GM19238 (cell line): ENCODE data around the gene SUSD1.

ENCODE experiments used
- DNase-seq: peaks from one replicate; pipeline ENCODE4 v3.0.0; 2011; ENCODE audit warnings: low spot score; ENCODE audit not compliant: insufficient read length

Gene SUSD1

GRCh38 chr9:112015149-112015548 is 159.9 kb downstream of the SUSD1 start:
- DNase-seq, result no peak

DNA sequence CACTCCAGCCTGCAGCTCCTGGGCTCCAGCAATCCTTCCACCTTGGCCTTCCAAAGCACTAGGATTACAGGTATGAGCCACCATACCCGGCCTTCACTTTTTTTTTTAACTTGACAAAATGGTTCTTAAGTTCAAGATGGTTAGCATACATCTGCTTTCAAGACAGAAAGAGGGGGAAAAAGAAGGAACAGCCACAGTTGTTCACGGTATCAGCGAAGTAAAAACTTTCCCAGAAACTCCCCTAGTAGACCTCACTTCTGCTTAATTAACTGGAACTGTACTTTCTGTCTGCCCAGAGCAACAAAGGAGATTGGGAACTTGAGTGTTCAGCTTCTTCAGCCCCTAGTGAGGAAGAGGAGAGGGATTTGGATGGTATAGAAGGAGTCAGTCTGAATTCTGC is 161.8 kb downstream of the SUSD1 start:
- DNase-seq, result no peak

DNA sequence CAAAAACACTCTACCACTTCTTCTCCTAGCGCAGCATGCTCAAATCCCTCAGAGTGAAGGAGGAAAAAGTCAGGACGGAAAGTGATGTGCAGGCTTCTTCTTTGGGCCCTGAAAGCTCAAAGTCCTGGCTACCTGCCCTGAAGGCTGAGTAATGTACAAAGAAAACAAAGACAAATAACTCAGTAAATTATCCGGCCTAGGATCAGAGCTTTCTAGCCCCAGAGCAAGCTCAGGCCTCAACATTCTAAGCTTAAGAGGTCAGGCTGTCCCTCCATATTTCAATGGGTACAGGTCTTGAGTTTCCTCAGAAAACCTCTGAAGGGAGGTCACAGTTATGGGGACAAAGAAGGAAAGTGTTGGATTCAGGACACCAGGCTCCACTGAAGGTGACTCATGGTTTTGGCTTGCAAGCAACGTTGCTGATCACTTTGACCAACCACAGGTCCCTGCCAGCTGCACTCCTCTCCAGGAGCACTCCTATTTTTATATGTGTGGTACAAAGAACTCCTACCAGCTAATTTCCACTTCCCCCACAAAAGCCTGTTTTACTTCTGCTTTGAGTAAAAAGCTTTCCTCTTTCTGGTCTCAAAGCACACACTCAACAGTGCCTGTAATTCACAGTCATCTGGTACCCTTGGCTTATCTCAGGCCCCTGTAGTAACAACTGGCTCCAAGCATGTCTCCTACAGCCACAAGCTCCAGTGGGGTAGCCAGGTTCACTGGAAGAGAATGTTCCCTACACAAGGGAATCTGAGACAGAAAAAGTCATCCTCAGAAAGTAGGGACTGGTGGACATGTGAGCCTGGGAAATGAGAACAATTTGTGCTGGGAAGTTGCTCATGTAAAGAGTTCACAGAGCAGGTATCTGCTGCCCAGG is 162.8 kb downstream of the SUSD1 start:
- DNase-seq, result no peak

- DNase-seq, result no peak
Observed at GRCh38 chr9:112011051-112011620, 164.0 kb downstream of the SUSD1 start.

DNA sequence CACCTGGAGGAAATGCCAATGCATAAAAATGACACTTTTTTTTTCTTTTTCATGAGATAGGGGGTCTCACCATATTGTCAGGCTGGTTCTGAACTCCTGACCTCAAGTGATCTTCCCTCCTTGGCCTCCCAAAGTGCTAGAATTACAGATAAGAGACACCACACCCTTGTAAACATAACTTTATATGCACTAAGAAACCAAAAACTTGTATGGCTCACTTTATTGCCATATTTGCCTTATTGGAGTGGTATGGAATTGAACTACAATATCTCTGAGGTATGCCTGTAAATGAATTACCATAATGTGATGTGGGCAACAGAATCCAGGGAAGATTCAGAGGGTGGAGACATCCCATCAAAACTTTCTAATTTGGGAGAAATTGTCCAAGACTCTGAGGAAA is 164.6 kb downstream of the SUSD1 start:
- DNase-seq, result no peak

GRCh38 chr9:112009656-112010055 is 165.4 kb downstream of the SUSD1 start:
- DNase-seq, result no peak

GRCh38 chr9:112007575-112008240 is 167.4 kb downstream of the SUSD1 start:
- no peak for DNase-seq

DNA sequence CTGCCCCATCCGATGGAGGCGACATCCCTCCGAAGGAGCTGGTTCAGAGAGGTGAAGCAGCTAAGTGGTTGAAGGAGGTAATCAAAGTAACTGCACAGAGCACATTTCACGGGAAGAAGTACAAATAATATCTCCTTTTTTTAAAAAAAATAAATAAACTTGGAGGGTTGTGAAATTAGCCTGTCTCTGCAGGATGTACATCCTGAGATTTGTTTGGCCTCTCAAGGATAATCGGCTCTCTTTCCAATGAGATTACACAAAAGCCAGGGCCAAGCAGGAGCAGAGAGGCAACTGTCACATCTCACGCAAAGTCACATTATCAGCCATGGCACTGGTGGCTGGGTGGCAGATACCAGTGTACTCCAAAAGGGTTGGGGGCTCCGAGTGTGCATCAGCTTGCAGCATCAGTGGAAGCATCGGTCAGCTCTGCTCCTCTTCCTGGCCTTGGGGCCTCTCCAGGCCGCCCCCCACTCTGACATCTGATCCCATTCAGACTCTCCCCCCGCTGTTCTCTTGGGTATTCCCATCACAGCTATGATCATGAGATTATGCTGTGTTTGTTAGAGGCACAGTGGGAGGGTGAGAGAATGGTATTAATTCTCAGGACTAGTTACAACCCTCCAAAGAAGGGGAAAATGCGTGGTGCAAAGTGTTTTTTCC is 168.6 kb downstream of the SUSD1 start:
- DNase-seq, result no peak

DNA sequence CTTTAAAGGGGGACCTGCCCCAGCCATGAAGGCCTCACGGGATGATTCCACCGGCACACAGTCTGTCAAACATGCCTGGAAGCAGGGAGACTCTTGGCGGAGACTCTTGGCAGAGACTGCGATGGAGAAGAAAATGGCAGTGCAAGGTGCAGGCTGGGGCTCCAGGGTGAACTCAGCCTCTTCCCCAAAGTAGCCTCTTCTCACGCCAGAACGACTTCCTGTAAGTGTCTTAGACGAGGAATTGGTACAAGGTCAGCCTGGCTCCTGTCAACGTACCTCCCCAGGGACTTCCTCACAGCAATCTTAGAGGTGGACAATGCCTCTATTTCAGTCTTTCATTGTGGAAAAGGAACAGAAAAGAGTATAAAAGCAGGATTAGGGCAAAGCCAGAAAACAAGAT is 169.2 kb downstream of the SUSD1 start:
- no peak for DNase-seq

GRCh38 chr9:112003538-112003937 is 171.6 kb downstream of the SUSD1 start:
- no peak for DNase-seq

GRCh38 chr9:112002847-112003457 is 172.1 kb downstream of the SUSD1 start:
- DNase-seq, result no peak

- DNase-seq, result no peak
Observed at GRCh38 chr9:112002131-112002846, 172.8 kb downstream of the SUSD1 start.

- no peak for DNase-seq
Observed at GRCh38 chr9:112000743-112001142, 174.4 kb downstream of the SUSD1 start.

DNA sequence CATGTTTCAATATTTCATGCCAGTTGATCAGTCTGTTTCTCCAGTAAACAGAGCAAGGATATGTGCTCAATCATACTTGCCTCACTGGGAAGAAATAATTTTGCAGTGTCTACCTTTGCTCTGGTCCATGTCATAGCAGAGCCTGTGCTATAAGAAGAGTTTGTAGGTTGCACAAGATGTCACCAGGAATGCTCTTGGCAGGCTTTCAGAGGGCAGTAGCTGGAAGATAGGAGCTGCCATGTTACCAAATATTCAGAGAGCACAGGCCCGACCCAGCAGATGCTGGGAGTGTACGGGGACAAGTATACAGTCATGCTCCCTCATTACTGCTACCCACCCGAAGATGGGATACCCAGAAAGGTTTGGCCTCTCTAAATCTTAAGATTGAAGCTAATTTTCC is 175.8 kb downstream of the SUSD1 start:
- no peak for DNase-seq

- no peak for DNase-seq
Observed at GRCh38 chr9:111997831-111998230, 177.3 kb downstream of the SUSD1 start.

GRCh38 chr9:111994831-111995458 is 180.2 kb downstream of the SUSD1 start:
- no peak for DNase-seq

GRCh38 chr9:111993319-111993718 is 181.8 kb downstream of the SUSD1 start:
- DNase-seq, result no peak

DNA sequence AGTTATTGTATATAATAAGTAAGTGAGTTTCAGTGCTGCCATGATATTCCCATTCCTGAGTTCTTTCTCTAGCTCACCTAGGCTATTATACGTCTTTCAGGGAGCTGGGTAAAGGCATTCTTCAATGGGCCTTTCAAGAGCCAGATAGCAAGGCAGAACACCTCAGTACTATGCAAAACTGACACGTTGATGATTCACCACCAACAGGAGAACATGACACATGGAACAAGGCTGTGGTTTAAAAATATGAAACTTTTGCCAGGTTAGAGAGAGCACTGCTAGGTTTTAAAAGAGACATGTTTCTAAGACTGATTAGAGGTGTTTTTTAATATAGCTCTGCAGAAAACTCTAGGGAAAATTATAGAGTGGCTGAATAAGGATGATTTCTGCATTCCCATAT is 182.6 kb downstream of the SUSD1 start:
- DNase-seq, result peak; percentile 32

DNA sequence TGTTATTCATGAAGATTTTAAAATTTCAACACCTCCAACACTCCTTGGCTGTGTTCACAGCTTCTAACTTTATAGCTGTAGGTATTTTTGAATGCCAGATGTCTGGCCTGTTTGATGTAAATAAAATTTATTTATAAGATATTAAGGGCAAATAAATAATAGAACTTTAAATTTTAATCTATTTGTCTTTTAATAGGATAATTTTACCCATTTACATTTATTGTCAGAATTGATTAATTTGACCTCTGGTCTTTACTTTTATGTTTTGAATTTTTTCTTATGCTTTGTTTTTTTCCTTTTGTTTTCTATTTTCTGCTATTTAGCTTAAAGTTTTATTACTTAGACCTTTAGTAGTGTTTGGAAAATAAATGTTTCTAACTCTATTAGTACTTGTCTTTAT is 183.9 kb downstream of the SUSD1 start:
- DNase-seq, result no peak
